Rectal smooth muscle tissue (tissue), 1 donor: ENCODE results near the gene RSBN1L.

Experiments
- H3K27ac ChIP-seq: one replicate; pipeline ENCODE4 v1.7.0; 2013; ENCODE audit warnings: low read depth, low read length, inconsistent platforms
- H3K27me3 ChIP-seq: one replicate; pipeline ENCODE4 v1.7.0; 2013; ENCODE audit warnings: low read length; ENCODE audit not compliant: control insufficient read depth, insufficient read depth
- H3K36me3 ChIP-seq: one replicate; pipeline ENCODE4 v1.7.0; 2013; ENCODE audit warnings: low read length; ENCODE audit not compliant: control insufficient read depth, insufficient read depth
- H3K4me1 ChIP-seq: one replicate; pipeline ENCODE4 v1.7.0; 2013; ENCODE audit warnings: low read length; ENCODE audit not compliant: control insufficient read depth, insufficient read depth
- H3K4me3 ChIP-seq: one replicate; pipeline ENCODE4 v1.7.0; 2013; ENCODE audit warnings: low read length
- H3K9ac ChIP-seq: one replicate; pipeline ENCODE4 v1.7.0; 2013; ENCODE audit warnings: low read length

RSBN1L gene

GRCh38 chr7:77791336-77791735 lies 95.1 kb downstream of the RSBN1L start:
- H3K27ac ChIP-seq = no peak overlapping the region
- H3K36me3 ChIP-seq = no peaks in the 10 kb centered on the region
- no peak overlapping the region for H3K9ac ChIP-seq
- H3K27me3 ChIP-seq = no peaks in the 10 kb centered on the region
- H3K4me1 ChIP-seq = peaks cover 1% of the 10 kb centered on the region
- H3K4me3 ChIP-seq = no peak overlapping the region

GRCh38 chr7:77791956-77792355 lies 95.7 kb downstream of the RSBN1L start:
- H3K36me3 ChIP-seq = no peaks in the 10 kb centered on the region
- H3K27ac ChIP-seq = no peak overlapping the region
- H3K9ac ChIP-seq = no peak overlapping the region
- no peak overlapping the region for H3K4me3 ChIP-seq
- peaks cover 7% of the 10 kb centered on the region for H3K4me1 ChIP-seq
- no peaks in the 10 kb centered on the region for H3K27me3 ChIP-seq

GRCh38 chr7:77794000-77794399 lies 97.7 kb downstream of the RSBN1L start:
- no peak overlapping the region for H3K9ac ChIP-seq
- peaks cover 12% of the 10 kb centered on the region for H3K4me1 ChIP-seq
- no peak overlapping the region for H3K4me3 ChIP-seq
- no peak overlapping the region for H3K27ac ChIP-seq
- no peaks in the 10 kb centered on the region for H3K27me3 ChIP-seq
- H3K36me3 ChIP-seq = no peaks in the 10 kb centered on the region

GRCh38 chr7:77796109-77796508 lies 99.8 kb downstream of the RSBN1L start:
- Histone ChIP-seq H3K27me3 (no peaks in the 10 kb centered on the region), H3K27ac (no peak overlapping the region), H3K4me3 (no peak overlapping the region), H3K36me3 (no peaks in the 10 kb centered on the region), H3K9ac (no peak overlapping the region), H3K4me1 (peaks cover 15% of the 10 kb centered on the region)

GRCh38 chr7:77796960-77797359 lies 100.7 kb downstream of the RSBN1L start:
- H3K27ac ChIP-seq = no peak overlapping the region
- H3K4me1 ChIP-seq = peaks cover 15% of the 10 kb centered on the region
- no peaks in the 10 kb centered on the region for H3K27me3 ChIP-seq
- H3K36me3 ChIP-seq = no peaks in the 10 kb centered on the region
- H3K4me3 ChIP-seq = peak overlapping the region; percentile 92
- H3K9ac ChIP-seq = no peak overlapping the region

- peak overlapping the region; percentile 89 for H3K27ac ChIP-seq
- H3K27me3 ChIP-seq = no peaks in the 10 kb centered on the region
- peak overlapping the region; percentile 92 for H3K4me3 ChIP-seq
- peaks cover 15% of the 10 kb centered on the region for H3K4me1 ChIP-seq
- no peaks in the 10 kb centered on the region for H3K36me3 ChIP-seq
- peak overlapping the region; percentile 89 for H3K9ac ChIP-seq
Measured at GRCh38 chr7:77797734-77798393, 101.6 kb downstream of the RSBN1L start.

- Histone ChIP-seq H3K36me3 (no peaks in the 10 kb centered on the region), H3K9ac (peak within 1 kb of the TSS; percentile 89), H3K27me3 (no peaks in the 10 kb centered on the region), H3K4me1 (peaks cover 15% of the 10 kb centered on the region), H3K27ac (peak within 1 kb of the TSS; percentile 89), H3K4me3 (peak within 1 kb of the TSS; percentile 92)
Measured at GRCh38 chr7:77798394-77799077, 102.3 kb downstream of the RSBN1L start, which contains the start of the genes PHTF2 and TMEM60. Gene PHTF2 (plus strand): TSS chr7:77798773. Gene TMEM60 (minus strand): TSS chr7:77798434. CDS start chr7:77794373, 4,061 bp downstream.

GRCh38 chr7:77799078-77799964 lies 103.1 kb downstream of the RSBN1L start:
- Histone ChIP-seq H3K27me3 (no peaks in the 10 kb centered on the region), H3K4me1 (peaks cover 15% of the 10 kb centered on the region), H3K27ac (peak overlapping the region; percentile 87), H3K4me3 (peak overlapping the region; percentile 92), H3K9ac (peak overlapping the region; percentile 42), H3K36me3 (no peaks in the 10 kb centered on the region)

GRCh38 chr7:77800158-77800557 lies 103.9 kb downstream of the RSBN1L start:
- H3K36me3 ChIP-seq = no peaks in the 10 kb centered on the region
- H3K4me1 ChIP-seq = peaks cover 15% of the 10 kb centered on the region
- H3K9ac ChIP-seq = no peak overlapping the region
- H3K27me3 ChIP-seq = no peaks in the 10 kb centered on the region
- no peak overlapping the region for H3K27ac ChIP-seq
- peak overlapping the region; percentile 1 for H3K4me3 ChIP-seq

GRCh38 chr7:77800730-77801129 lies 104.5 kb downstream of the RSBN1L start:
- no peak overlapping the region for H3K27ac ChIP-seq
- no peak overlapping the region for H3K9ac ChIP-seq
- peaks cover 15% of the 10 kb centered on the region for H3K4me1 ChIP-seq
- no peaks in the 10 kb centered on the region for H3K27me3 ChIP-seq
- no peak overlapping the region for H3K4me3 ChIP-seq
- no peaks in the 10 kb centered on the region for H3K36me3 ChIP-seq

GRCh38 chr7:77802557-77803405 lies 106.5 kb downstream of the RSBN1L start:
- H3K9ac ChIP-seq = no peak overlapping the region
- H3K36me3 ChIP-seq = no peaks in the 10 kb centered on the region
- H3K27ac ChIP-seq = no peak overlapping the region
- no peaks in the 10 kb centered on the region for H3K27me3 ChIP-seq
- H3K4me3 ChIP-seq = no peak overlapping the region
- peaks cover 3% of the 10 kb centered on the region for H3K4me1 ChIP-seq
